Liver (tissue), 9 donors: ENCODE data around the gene NUCKS1. TPM values are rescaled to one million over a fixed set of nuclear protein-coding genes. Genes with fewer than 3 reads are reported as not detected.

ENCODE experiments used
- DNase-seq: peaks from one replicate; pipeline ENCODE4 v3.0.0-alpha.2; 2017; ENCODE audit warnings: low spot score
- H3K27ac ChIP-seq, 2 donors: one replicate each; pipeline ENCODE4 v1.7.0; 2013; ENCODE audit warnings: inconsistent platforms in 2 of 2, low read length in 2 of 2, control low read depth in 1 of 2, low read depth in 1 of 2, mild to moderate bottlenecking in 1 of 2
- H3K27me3 ChIP-seq, 4 donors: one replicate each; pipeline versions ENCODE4 v1.6.1 to v1.7.0; 2013; ENCODE audit warnings: low read length in 3 of 4, inconsistent platforms in 1 of 4, mild to moderate bottlenecking in 1 of 4, moderate library complexity in 1 of 4; ENCODE audit not compliant: control insufficient read depth in 4 of 4, insufficient read depth in 4 of 4
- H3K36me3 ChIP-seq, 4 donors: one replicate each; pipeline versions ENCODE4 v1.6.1 to v1.7.0; 2013; ENCODE audit warnings: low read length in 3 of 4, mild to moderate bottlenecking in 3 of 4, low read depth in 1 of 4, moderate library complexity in 1 of 4; ENCODE audit not compliant: control insufficient read depth in 4 of 4, insufficient read depth in 3 of 4
- H3K4me1 ChIP-seq, 4 donors: one replicate each; pipeline versions ENCODE4 v1.6.1 to v1.7.0; 2013; ENCODE audit warnings: low read length in 3 of 4, mild to moderate bottlenecking in 3 of 4, moderate library complexity in 1 of 4; ENCODE audit not compliant: control insufficient read depth in 4 of 4, insufficient read depth in 4 of 4
- H3K4me3 ChIP-seq, 3 donors: one replicate each; pipeline versions ENCODE4 v1.6.1 to v1.7.0; 2013; ENCODE audit warnings: low read length in 3 of 3, control low read depth in 1 of 3, low read depth in 1 of 3, mild to moderate bottlenecking in 1 of 3
- H3K9ac ChIP-seq, 2 donors: one replicate each; pipeline ENCODE4 v1.7.0; 2013; ENCODE audit warnings: low read length in 2 of 2, mild to moderate bottlenecking in 2 of 2, moderate library complexity in 2 of 2, control low read depth in 1 of 2, low read depth in 1 of 2
- H3K9me3 ChIP-seq, 4 donors: one replicate each; pipeline versions ENCODE4 v1.6.1 to v1.7.0; 2013; ENCODE audit warnings: low read length in 3 of 4; ENCODE audit not compliant: control insufficient read depth in 4 of 4
- ATF3 ChIP-seq: IDR thresholded peaks from 2 replicates; pipeline ENCODE4 v1.6.1; 2016; ENCODE audit warnings: antibody characterized with exemption
- CTCF ChIP-seq: fragments of 150-350 bp; IDR thresholded peaks from 2 replicates; pipeline ENCODE4 v1.5.1; 2017; ENCODE audit warnings: improper control_type of control experiment, low read depth, low read length; ENCODE audit not compliant: missing input control
- EGR1 ChIP-seq, 2 donors: IDR thresholded peaks; 2 replicates each; pipeline ENCODE4 v1.6.1; 2016 to 2018; ENCODE audit warnings: antibody characterized with exemption in 2 of 2, low read depth in 2 of 2
- FOXA1 ChIP-seq: IDR thresholded peaks from 2 replicates; pipeline ENCODE4 v1.6.1; 2016; ENCODE audit warnings: antibody characterized with exemption
- FOXA2 ChIP-seq: IDR thresholded peaks from 2 replicates; pipeline ENCODE4 v1.6.1; 2016; ENCODE audit warnings: antibody characterized with exemption
- GABPA ChIP-seq, 2 donors: IDR thresholded peaks in 1 of 2; conservative IDR thresholded peaks in 1 of 2; 2 replicates each; pipeline ENCODE4 v1.6.1; 2016; ENCODE audit warnings: antibody characterized with exemption in 2 of 2, mild to moderate bottlenecking in 1 of 2, moderate library complexity in 1 of 2
- HNF4A ChIP-seq, 2 donors: conservative IDR thresholded peaks; 2 replicates each; pipeline ENCODE4 v1.6.1; 2016; ENCODE audit warnings: antibody characterized with exemption in 2 of 2, mild to moderate bottlenecking in 2 of 2
- HNF4G ChIP-seq: IDR thresholded peaks from 2 replicates; pipeline ENCODE4 v1.6.1; 2016; ENCODE audit warnings: antibody characterized with exemption
- JUND ChIP-seq, 2 donors: IDR thresholded peaks; 2 replicates each; pipeline ENCODE4 v1.6.1; 2016; ENCODE audit warnings: antibody characterized with exemption in 2 of 2
- MAX ChIP-seq: IDR thresholded peaks from 2 replicates; pipeline ENCODE4 v1.6.1; 2016; ENCODE audit warnings: antibody characterized with exemption
- NR2F2 ChIP-seq: IDR thresholded peaks from 2 replicates; pipeline ENCODE4 v1.6.1; 2016; ENCODE audit warnings: antibody characterized with exemption
- RAD21 ChIP-seq, 2 donors: IDR thresholded peaks; 2 replicates each; pipeline ENCODE4 v1.6.1; 2016; ENCODE audit warnings: antibody characterized with exemption in 2 of 2, mild to moderate bottlenecking in 2 of 2
- REST ChIP-seq: IDR thresholded peaks from 2 replicates; pipeline ENCODE4 v1.6.1; 2016; ENCODE audit warnings: antibody characterized with exemption, mild to moderate bottlenecking
- RXRA ChIP-seq, 2 donors: IDR thresholded peaks; 2 replicates each; pipeline ENCODE4 v1.6.1; 2017 to 2018; ENCODE audit warnings: antibody characterized with exemption in 2 of 2, mild to moderate bottlenecking in 1 of 2
- SP1 ChIP-seq: IDR thresholded peaks from 2 replicates; pipeline ENCODE4 v1.6.1; 2018; ENCODE audit warnings: antibody characterized with exemption, mild to moderate bottlenecking
- TAF1 ChIP-seq: conservative IDR thresholded peaks from 2 replicates; pipeline ENCODE4 v1.6.1; 2016; ENCODE audit warnings: antibody characterized with exemption, mild to moderate bottlenecking
- YY1 ChIP-seq: IDR thresholded peaks from 2 replicates; pipeline ENCODE4 v1.6.1; 2016; ENCODE audit warnings: antibody characterized with exemption, mild to moderate bottlenecking
- ZBTB33 ChIP-seq: IDR thresholded peaks from 2 replicates; pipeline ENCODE4 v1.6.1; 2016; ENCODE audit warnings: antibody characterized with exemption
- WGBS: extraction: QIAGEN DNeasy Blood & Tissue Kit; methylation state at CpG from one replicate; pipeline ENCODE4 v1.1.7; 2013; 5-methylcytosine and 5-hydroxymethylcytosine counted together
- polyA plus RNA-seq, 2 donors: library from polyadenylated mRNA; stranded (reverse) in 1 of 2; unstranded in 1 of 2; fragments of 200-250 nt in 1 of 2; fragments of >200 nt in 1 of 2; fragmentation: Nextera tagmentation in 1 of 2; extraction: Ambion mirVana in 1 of 2; gene quantifications; one replicate each; pipeline versions ENCODE4 v1.2.1 to v1.2.3, GENCODE V29; 2013 to 2015
- total RNA-seq, 2 donors: library from RNA; depleted of rRNA; stranded (reverse); fragments of >200 nt; gene quantifications; one replicate each; pipeline ENCODE4 v1.2.3, GENCODE V29; 2014
- donor health status: healthy.
- donor health status: healthy.
- donor health status: healthy.
- donor health status: healthy.
- donor health status: healthy.

NUCKS1 gene
- total and polyA plus RNA-seq, 4 donors, result 27.0 to 86.1 (median 42.6) TPM

- WGBS, result 19% methylated on average over 3 of the region's 3 CpGs
- H3K9me3 ChIP-seq, result no peaks in the 10 kb centered on the region
- H3K4me1 ChIP-seq, result peaks cover 23 to 89% (median 82%) of the 10 kb centered on the region in 4 donors
- peak overlapping the region; percentile 57 to 77 for H3K27ac ChIP-seq
- H3K27me3 ChIP-seq, result no peaks in the 10 kb centered on the region
- no peak for DNase-seq
- no peaks in the 10 kb centered on the region for H3K36me3 ChIP-seq
- H3K9ac ChIP-seq, result no peak overlapping the region
- no peak for TF ChIP-seq FOXA1
- no peak overlapping the region for H3K4me3 ChIP-seq
These were observed 73.4 kb downstream of the NUCKS1 start for GRCh38 chr1:205676597-205676996.

- H3K4me3 ChIP-seq, result no peak overlapping the region
- H3K9me3 ChIP-seq, result no peaks in the 10 kb centered on the region
- peaks cover 26 to 89% (median 83%) of the 10 kb centered on the region in 4 donors for H3K4me1 ChIP-seq
- H3K36me3 ChIP-seq, result no peaks in the 10 kb centered on the region
- WGBS, result 40% methylated on average over 5 of the region's 5 CpGs
- no peak overlapping the region for H3K9ac ChIP-seq
- TF ChIP-seq FOXA1 (no peak), HNF4A (conservative IDR thresholded peaks at IDR 0.05) (peak; percentile 85 to 86), YY1 (no peak), CTCF (no peak), FOXA2 (peak; percentile 59), ATF3 (no peak), EGR1 (IDR thresholded peaks at IDR 0.05; ENCODE audit: low read depth in 2 of 2) (peak in 1 of 2 donors; percentile 31), GABPA (IDR thresholded peaks at IDR 0.05 in 1 of 2, conservative IDR thresholded peaks at IDR 0.05 in 1 of 2) (no peak), MAX (no peak), JUND (IDR thresholded peaks at IDR 0.05) (peak in 1 of 2 donors; percentile 49), NR2F2 (no peak), REST (peak; percentile 47), SP1 (peak; percentile 65), HNF4G (peak; percentile 57), TAF1 (no peak), RAD21 (IDR thresholded peaks at IDR 0.05) (peak; percentile 25 to 54), RXRA (IDR thresholded peaks at IDR 0.05) (peak; percentile 63 to 64), ZBTB33 (no peak)
- H3K27ac ChIP-seq, result peak overlapping the region; percentile 57 to 77
- H3K27me3 ChIP-seq, result no peaks in the 10 kb centered on the region
- DNase-seq, result peak; percentile 59
These were observed 74.0 kb downstream of the NUCKS1 start for GRCh38 chr1:205676002-205676401.
